ENCODE data around the gene LOXHD1. TPM values are rescaled to one million over a fixed set of nuclear protein-coding genes. Genes with fewer than 3 reads are reported as not detected.
A peak's percentile ranks its signal among the peaks of the same experiment; 100 is the strongest.

Gene LOXHD1
- total RNA-seq, 6 donors from 2014 or later, result 0.30 to 7.3 (median 1.00) TPM

DNA sequence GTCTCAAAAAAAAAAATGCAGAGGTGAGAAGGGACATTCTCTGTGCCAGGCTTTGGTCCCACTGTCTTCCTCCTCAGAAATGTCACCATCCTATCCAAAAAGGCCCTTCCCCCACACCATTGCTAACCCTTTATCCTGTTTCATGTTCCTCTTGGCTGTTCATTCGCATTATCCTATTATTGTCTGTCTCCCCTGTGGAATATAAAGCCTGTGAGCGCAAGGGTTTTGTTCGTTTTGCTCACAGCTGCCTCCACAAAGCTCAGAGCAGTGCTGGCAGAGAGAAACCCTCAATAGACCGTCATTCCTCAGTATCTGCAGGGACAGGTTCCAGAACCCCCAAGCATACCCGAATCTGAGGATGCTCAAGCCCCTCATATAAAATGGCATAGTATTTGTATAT, 91.8 kb downstream of the LOXHD1 start:
- Histone ChIP-seq H3K4me3 (no peak overlapping the region), H3K9me3 (no peaks in the 10 kb centered on the region), H3K36me3 (no peaks in the 10 kb centered on the region), H3K27ac (no peak overlapping the region), H3K4me1 (peaks cover 0 to 3% (median 0%) of the 10 kb centered on the region in 4 donors), H3K27me3 (no peaks in the 10 kb centered on the region)
- WGBS, 2 donors, result 85 to 93% methylated on average over 5 of the region's 5 CpGs
- ATAC-seq (ENCODE audit: low FRiP score in 2 of 2), result no peak
- TF ChIP-seq EP300 (IDR thresholded peaks at IDR 0.05), result no peak
- TF ChIP-seq, protein P1, sequence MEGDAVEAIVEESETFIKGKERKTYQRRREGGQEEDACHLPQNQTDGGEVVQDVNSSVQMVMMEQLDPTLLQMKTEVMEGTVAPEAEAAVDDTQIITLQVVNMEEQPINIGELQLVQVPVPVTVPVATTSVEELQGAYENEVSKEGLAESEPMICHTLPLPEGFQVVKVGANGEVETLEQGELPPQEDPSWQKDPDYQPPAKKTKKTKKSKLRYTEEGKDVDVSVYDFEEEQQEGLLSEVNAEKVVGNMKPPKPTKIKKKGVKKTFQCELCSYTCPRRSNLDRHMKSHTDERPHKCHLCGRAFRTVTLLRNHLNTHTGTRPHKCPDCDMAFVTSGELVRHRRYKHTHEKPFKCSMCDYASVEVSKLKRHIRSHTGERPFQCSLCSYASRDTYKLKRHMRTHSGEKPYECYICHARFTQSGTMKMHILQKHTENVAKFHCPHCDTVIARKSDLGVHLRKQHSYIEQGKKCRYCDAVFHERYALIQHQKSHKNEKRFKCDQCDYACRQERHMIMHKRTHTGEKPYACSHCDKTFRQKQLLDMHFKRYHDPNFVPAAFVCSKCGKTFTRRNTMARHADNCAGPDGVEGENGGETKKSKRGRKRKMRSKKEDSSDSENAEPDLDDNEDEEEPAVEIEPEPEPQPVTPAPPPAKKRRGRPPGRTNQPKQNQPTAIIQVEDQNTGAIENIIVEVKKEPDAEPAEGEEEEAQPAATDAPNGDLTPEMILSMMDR (IDR thresholded peaks at IDR 0.05), result no peak
- TF ChIP-seq POLR2A (IDR thresholded peaks at IDR 0.05), result no peak
- TF ChIP-seq POLR2AphosphoS5 (IDR thresholded peaks at IDR 0.05), result no peak
- DNase-seq, result no peak

DNA sequence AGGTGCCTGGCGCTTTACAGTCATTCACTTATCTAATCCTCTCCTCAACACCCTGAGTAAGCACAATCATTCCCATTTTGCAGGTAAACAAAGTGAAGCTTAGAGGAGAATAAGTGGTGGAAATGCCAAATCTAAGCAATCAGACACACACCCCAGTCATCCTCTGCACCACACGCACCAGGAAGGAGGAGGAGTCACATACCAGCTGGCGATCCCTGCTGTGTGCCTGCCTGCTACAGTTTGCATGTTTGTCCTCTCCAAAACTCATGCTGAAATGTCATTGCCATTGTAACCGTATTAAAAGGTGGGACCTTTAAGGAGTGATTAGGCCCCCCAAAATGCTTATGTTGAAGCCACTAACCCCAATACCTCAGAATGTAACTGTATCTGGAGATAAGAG, 93.7 kb downstream of the LOXHD1 start:
- WGBS, 2 donors, result 32 to 52% methylated on average over 3 to 4 of the region's 4 CpGs
- ATAC-seq (ENCODE audit: low FRiP score in 2 of 2) (no peak), DNase-seq (no peak)
- no peak overlapping the region for H3K4me3 ChIP-seq
- H3K36me3 ChIP-seq, result no peaks in the 10 kb centered on the region
- H3K27ac ChIP-seq, result no peak overlapping the region
- H3K4me1 ChIP-seq, result peaks cover 0 to 3% (median 0%) of the 10 kb centered on the region in 4 donors
- no peaks in the 10 kb centered on the region for H3K27me3 ChIP-seq
- TF ChIP-seq, protein P1 (IDR thresholded peaks at IDR 0.05), result no peak
- no peak for TF ChIP-seq POLR2AphosphoS5 (IDR thresholded peaks at IDR 0.05)
- no peak for TF ChIP-seq POLR2A (IDR thresholded peaks at IDR 0.05)
- no peak for TF ChIP-seq EP300 (IDR thresholded peaks at IDR 0.05)
- H3K9me3 ChIP-seq, result no peaks in the 10 kb centered on the region

DNA sequence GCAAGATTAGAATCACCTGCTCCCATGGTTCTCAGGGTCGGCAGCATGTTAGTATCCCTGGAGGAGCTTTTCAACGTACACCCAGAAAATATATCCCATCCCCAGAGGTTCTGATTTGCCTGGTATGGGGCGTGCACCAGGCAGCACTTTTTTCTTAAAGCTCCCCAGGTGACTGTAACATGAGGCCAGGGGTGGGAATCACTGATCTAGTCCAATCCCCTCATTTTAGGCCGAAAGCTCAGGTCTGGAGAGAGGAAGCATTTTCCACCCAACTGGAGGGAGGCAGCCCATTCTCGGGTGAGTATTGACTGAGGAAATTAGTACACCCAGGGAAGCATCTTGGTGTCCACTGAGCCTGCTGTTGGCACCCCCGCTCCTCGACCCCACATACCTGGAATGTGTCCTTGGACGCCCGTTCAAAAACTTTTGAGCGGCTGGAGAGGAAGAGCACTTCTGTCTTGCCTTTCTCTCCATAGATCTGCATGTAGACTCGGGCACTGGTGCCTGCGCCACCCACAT, 94.3 kb downstream of the LOXHD1 start:
- no peak for TF ChIP-seq POLR2A (IDR thresholded peaks at IDR 0.05)
- no peaks in the 10 kb centered on the region for H3K27me3 ChIP-seq
- 72 to 76% methylated on average over 11 to 12 of the region's 12 CpGs for WGBS, 2 donors
- no peak overlapping the region for H3K4me3 ChIP-seq
- DNase-seq, result no peak
- no peaks in the 10 kb centered on the region for H3K9me3 ChIP-seq
- no peak for ATAC-seq (ENCODE audit: low FRiP score in 2 of 2)
- H3K27ac ChIP-seq, result no peak overlapping the region
- H3K36me3 ChIP-seq, result no peaks in the 10 kb centered on the region
- H3K4me1 ChIP-seq, result peaks cover 0 to 3% (median 0%) of the 10 kb centered on the region in 4 donors

DNA sequence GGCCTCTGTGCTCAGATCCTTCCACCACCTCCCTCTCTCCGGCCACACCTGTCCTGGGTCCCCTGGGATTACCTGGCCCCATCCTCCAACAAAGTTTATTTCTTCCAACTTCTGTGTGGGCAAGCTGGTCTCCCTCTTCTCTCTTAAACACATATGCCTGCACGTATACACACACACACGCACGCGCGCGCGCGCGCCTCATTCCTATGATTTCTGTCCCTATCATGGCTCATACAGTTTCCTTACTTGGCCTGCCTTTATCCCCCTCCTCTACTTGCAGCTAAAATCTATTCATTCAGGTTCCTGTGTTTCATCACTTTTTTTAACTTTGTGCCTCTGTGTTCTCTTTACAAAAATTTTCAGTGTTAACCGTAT, 96.4 kb downstream of the LOXHD1 start:
- Histone ChIP-seq H3K4me3 (no peak overlapping the region), H3K27me3 (no peaks in the 10 kb centered on the region), H3K4me1 (peaks cover 0 to 3% (median 0%) of the 10 kb centered on the region in 4 donors), H3K36me3 (no peaks in the 10 kb centered on the region), H3K9me3 (no peaks in the 10 kb centered on the region), H3K27ac (no peak overlapping the region)
- DNase-seq, result peak in 1 of 2 donors; percentile 69
- ATAC-seq (ENCODE audit: low FRiP score in 2 of 2), result no peak
- TF ChIP-seq POLR2A (IDR thresholded peaks at IDR 0.05), result no peak
- no peak for TF ChIP-seq EP300 (IDR thresholded peaks at IDR 0.05)
- no peak for TF ChIP-seq POLR2AphosphoS5 (IDR thresholded peaks at IDR 0.05)
- TF ChIP-seq, protein P1 (IDR thresholded peaks at IDR 0.05), result no peak
- 96 to 97% methylated on average over 11 of the region's 11 CpGs for WGBS, 2 donors

DNA sequence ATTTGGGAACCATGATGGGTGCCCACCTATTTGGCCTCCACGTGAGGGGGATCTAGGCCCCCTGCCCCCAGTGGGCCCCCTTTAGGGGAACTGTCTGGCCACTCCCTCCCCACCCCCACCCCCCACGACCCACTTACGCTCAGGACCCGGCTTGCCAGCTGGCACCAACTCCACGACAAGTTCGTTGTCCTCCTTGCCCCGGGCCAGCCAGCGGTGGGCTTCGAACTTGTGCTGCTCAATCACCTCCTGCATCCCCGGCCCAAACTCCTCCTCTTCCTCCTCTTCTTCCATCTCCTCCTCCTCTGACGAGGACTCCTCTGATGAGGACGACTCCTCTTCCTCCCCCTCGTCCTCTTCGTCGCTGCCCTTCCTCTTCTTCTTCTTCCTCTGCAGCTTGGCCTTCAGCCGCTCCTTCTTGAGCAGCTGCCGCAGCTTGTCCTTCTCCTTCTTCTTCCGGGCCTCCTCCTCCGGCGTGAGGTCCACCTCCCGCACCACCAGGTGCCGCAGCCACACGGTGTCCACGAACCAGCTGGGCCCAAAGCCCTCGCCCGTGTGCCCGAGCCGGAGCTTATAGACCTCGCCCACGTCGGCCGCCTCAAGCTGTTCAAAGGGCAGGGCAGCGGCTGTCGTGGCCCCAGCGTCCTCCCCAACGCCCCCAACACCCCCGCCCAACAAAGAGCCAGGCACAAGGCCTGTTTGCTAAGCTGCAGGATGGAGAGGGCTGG, 96.9 kb downstream of the LOXHD1 start:
- ATAC-seq (ENCODE audit: low FRiP score in 2 of 2), result no peak
- peak in 1 of 2 donors; percentile 78 for DNase-seq
- Histone ChIP-seq H3K36me3 (no peaks in the 10 kb centered on the region), H3K4me1 (peaks cover 0 to 3% (median 0%) of the 10 kb centered on the region in 4 donors), H3K4me3 (no peak overlapping the region), H3K9me3 (no peaks in the 10 kb centered on the region), H3K27me3 (no peaks in the 10 kb centered on the region), H3K27ac (no peak overlapping the region)
- 88 to 94% methylated on average over 36 to 37 of the region's 37 CpGs for WGBS, 2 donors
- TF ChIP-seq POLR2AphosphoS5 (IDR thresholded peaks at IDR 0.05) (no peak), EP300 (IDR thresholded peaks at IDR 0.05) (no peak), POLR2A (IDR thresholded peaks at IDR 0.05) (no peak)
- TF ChIP-seq, protein P1 (IDR thresholded peaks at IDR 0.05), result no peak
